Measurements from ENCODE around the gene CBFA2T2. TPM values are rescaled to one million over a fixed set of nuclear protein-coding genes. Genes with fewer than 3 reads are reported as not detected.

CBFA2T2 gene
- total and polyA plus RNA-seq, 2 donors (not counting 1 experiment from before 2014, with no cell fraction given), result 26.9 to 30.0 TPM

GRCh38 chr20:33541797-33542196 is 51.9 kb downstream of the CBFA2T2 start:
- DNase-seq, result no peak
- no peak overlapping the region for H3K27ac Mint-ChIP-seq
- Histone ChIP-seq H3K79me2 (ENCODE audit: control insufficient read depth, insufficient read depth, low read length) (peaks cover 62% of the 10 kb centered on the region), H3K9ac (ENCODE audit: low read length) (no peak overlapping the region), H3K4me3 (ENCODE audit: control extremely low read depth in 1 of 5, extremely low read depth in 1 of 5, insufficient read depth in 1 of 5, low read depth in 2 of 5, low read length in 4 of 5) (no peak overlapping the region), H3K36me3 (replicated peaks in 1 of 2; ENCODE audit: control extremely low read depth in 1 of 2, control insufficient read depth in 1 of 2, extremely low read depth in 1 of 2, insufficient read depth in 2 of 2, low read length in 1 of 2) (no peaks in the 10 kb centered on the region), H2AFZ (ENCODE audit: insufficient read depth, low read depth, low read length, poor library complexity, severe bottlenecking) (no peak overlapping the region), H3K9me3 (ENCODE audit: control extremely low read depth in 1 of 3, control insufficient read depth in 2 of 3, insufficient read depth in 1 of 3, low read length in 2 of 3) (peaks cover 0 to 4% (median 0%) of the 10 kb centered on the region in 3 donors), H3K27ac (ENCODE audit: low read length in 2 of 2) (no peak overlapping the region), H3K4me1 (ENCODE audit: control insufficient read depth in 2 of 2, insufficient read depth in 2 of 2, low read length in 2 of 2) (peaks cover 6 to 7% of the 10 kb centered on the region in 2 donors), H3K27me3 (replicated peaks in 1 of 4; ENCODE audit: control extremely low read depth in 1 of 4, control insufficient read depth in 3 of 4, insufficient read depth in 4 of 4, low read length in 3 of 4) (no peaks in the 10 kb centered on the region), H4K20me1 (ENCODE audit: control insufficient read depth, insufficient read depth, low read length, poor library complexity, severe bottlenecking) (no peaks in the 10 kb centered on the region), H3K4me2 (replicated peaks; ENCODE audit: low read depth, low read length, poor library complexity, severe bottlenecking) (no peak overlapping the region)
- WGBS (ENCODE audit: insufficient coverage), result no CpG with 5 or more reads among the region's 1 CpG
- no peak for ATAC-seq (ENCODE audit: low read depth)
- peaks cover 20% of the 10 kb centered on the region for H3K4me1 Mint-ChIP-seq
- no peaks in the 10 kb centered on the region for H3K9me3 Mint-ChIP-seq (ENCODE audit: insufficient read depth)
- no peaks in the 10 kb centered on the region for H3K27me3 Mint-ChIP-seq
- intact Hi-C loops (cut with micrococcal nuclease), result no loop called here
- H3K4me3 Mint-ChIP-seq, result no peak overlapping the region
- no peak for TF ChIP-seq CTCF (IDR thresholded peaks at IDR 0.05)
- no peak for TF ChIP-seq EZH2 (IDR thresholded peaks at IDR 0.05; ENCODE audit: borderline replicate concordance, insufficient read depth, low read depth, low read length, poor library complexity, severe bottlenecking)
- POLR2A ChIA-PET, result interaction anchor here (0.6 kb wide), 1 partner anchor 49 kb away, joined by 3 read pairs; no protein-coding TSS in a partner anchor
- CTCF ChIA-PET, result no interaction called here

GRCh38 chr20:33545763-33546162 is 55.9 kb downstream of the CBFA2T2 start:
- POLR2A ChIA-PET, result no interaction called here
- H3K79me2 ChIP-seq (ENCODE audit: control insufficient read depth, insufficient read depth, low read length), result peaks cover 51% of the 10 kb centered on the region
- peaks cover 1 to 2% of the 10 kb centered on the region in 2 experiments for H3K36me3 ChIP-seq (replicated peaks in 1 of 2; ENCODE audit: control extremely low read depth in 1 of 2, control insufficient read depth in 1 of 2, extremely low read depth in 1 of 2, insufficient read depth in 2 of 2, low read length in 1 of 2)
- no peak overlapping the region for H3K4me2 ChIP-seq (replicated peaks; ENCODE audit: low read depth, low read length, poor library complexity, severe bottlenecking)
- Mint-ChIP-seq H3K27me3 (no peaks in the 10 kb centered on the region), H3K4me1 (peaks cover 8% of the 10 kb centered on the region), H3K27ac (no peak overlapping the region), H3K4me3 (no peak overlapping the region), H3K9me3 (ENCODE audit: insufficient read depth) (no peaks in the 10 kb centered on the region)
- no peak for TF ChIP-seq EZH2 (IDR thresholded peaks at IDR 0.05; ENCODE audit: borderline replicate concordance, insufficient read depth, low read depth, low read length, poor library complexity, severe bottlenecking)
- no peak overlapping the region for H3K27ac ChIP-seq (ENCODE audit: low read length in 2 of 2)
- ATAC-seq (ENCODE audit: low read depth) (no peak), DNase-seq (no peak)
- no peaks in the 10 kb centered on the region for H3K27me3 ChIP-seq (replicated peaks in 1 of 4; ENCODE audit: control extremely low read depth in 1 of 4, control insufficient read depth in 3 of 4, insufficient read depth in 4 of 4, low read length in 3 of 4)
- H4K20me1 ChIP-seq (ENCODE audit: control insufficient read depth, insufficient read depth, low read length, poor library complexity, severe bottlenecking), result no peaks in the 10 kb centered on the region
- no peaks in the 10 kb centered on the region for H3K9me3 ChIP-seq (ENCODE audit: control extremely low read depth in 1 of 3, control insufficient read depth in 2 of 3, insufficient read depth in 1 of 3, low read length in 2 of 3)
- no peaks in the 10 kb centered on the region for H3K4me1 ChIP-seq (ENCODE audit: control insufficient read depth in 2 of 2, insufficient read depth in 2 of 2, low read length in 2 of 2)
- intact Hi-C loops (cut with micrococcal nuclease), result no loop called here
- CTCF ChIA-PET, result no interaction called here
- no peak overlapping the region for H2AFZ ChIP-seq (ENCODE audit: insufficient read depth, low read depth, low read length, poor library complexity, severe bottlenecking)
- H3K9ac ChIP-seq (ENCODE audit: low read length), result no peak overlapping the region
- H3K4me3 ChIP-seq (ENCODE audit: control extremely low read depth in 1 of 5, extremely low read depth in 1 of 5, insufficient read depth in 1 of 5, low read depth in 2 of 5, low read length in 4 of 5), result no peak overlapping the region

All from B cell (primary cell).